Measurements from ENCODE around the gene FABP7. TPM values are rescaled to one million over a fixed set of nuclear protein-coding genes. Genes with fewer than 3 reads are reported as not detected.

FABP7 gene
- total RNA-seq, 1 experiment from 2014 or later = not detected

- Histone ChIP-seq H4K20me1 (ENCODE audit: insufficient read depth) (no peaks in the 10 kb centered on the region), H3K27ac (ENCODE audit: low read depth, low read length) (no peak overlapping the region), H3K9me3 (ENCODE audit: control insufficient read depth in 1 of 2, insufficient read depth in 1 of 2, low read depth in 1 of 2, low read length in 2 of 2) (no peaks in the 10 kb centered on the region), H3K27me3 (ENCODE audit: insufficient read depth, low read length) (no peaks in the 10 kb centered on the region), H3K9ac (ENCODE audit: low read length) (no peak overlapping the region), H3K79me2 (ENCODE audit: insufficient read depth, low read length) (no peaks in the 10 kb centered on the region), H3K4me3 (replicated peaks in 1 of 2; ENCODE audit: low read depth in 1 of 2, low read length in 2 of 2) (peak overlapping the region in 1 of 2 experiments; percentile 72; a peak in 2 of 4 replicates), H3K36me3 (ENCODE audit: control insufficient read depth in 1 of 2, insufficient read depth in 2 of 2, low read length in 2 of 2) (no peaks in the 10 kb centered on the region), H3K4me1 (ENCODE audit: control insufficient read depth in 1 of 2, insufficient read depth in 2 of 2, low read length in 2 of 2) (peaks cover 13 to 21% of the 10 kb centered on the region in 2 experiments), H2AFZ (ENCODE audit: low read depth, low read length, poor library complexity, severe bottlenecking) (peak overlapping the region; percentile 47), H3K4me2 (ENCODE audit: low read length) (peak overlapping the region; percentile 95), H3K9me2 (ENCODE audit: insufficient read depth) (no peaks in the 10 kb centered on the region)
- no TSS peak for BruUV-seq (replicated peaks)
- TF ChIP-seq CTCF (IDR thresholded peaks at IDR 0.05 in 2 of 3, conservative IDR thresholded peaks at IDR 0.05 in 1 of 3; ENCODE audit: borderline replicate concordance in 1 of 3, insufficient read depth in 1 of 3, low read depth in 2 of 3, low read length in 2 of 3) (0 out of 6 replicates have a peak, but pooled peaks of 1 of the 3 experiments have one; percentile 4), EZH2 (IDR thresholded peaks at IDR 0.05) (no peak), SRF (IDR thresholded peaks at IDR 0.05; ENCODE audit: low read depth) (no peak)
- DNase-seq (ENCODE audit: low read depth, low spot score) = no peak
- POLR2A ChIA-PET = interaction anchor here (1.8 kb wide), 1 partner anchor 10 kb away, joined by 18 read pairs; no protein-coding TSS in a partner anchor
- ATAC-seq = no peak
- CTCF ChIA-PET = no interaction called here
- intact Hi-C loops (cut with micrococcal nuclease) = no loop called here
- RAD21 ChIA-PET (ENCODE audit: low non-redundant PET in 1 of 2, low total read pairs in 2 of 2, uncharacterized antibody in 2 of 2, unreplicated experiment in 2 of 2) = no interaction called here
Measured at GRCh38 chr6:122788208-122788607, 8.7 kb downstream of the FABP7 start.

- H3K27me3 ChIP-seq (ENCODE audit: insufficient read depth, low read length) = no peaks in the 10 kb centered on the region
- ChIA-PET CTCF (interaction anchor here (1.2 to 1.7 kb wide), 4 partner anchors 8 to 58 kb away, joined by 3 to 15 read pairs (median 4); no protein-coding TSS in a partner anchor), RAD21 (ENCODE audit: low non-redundant PET in 1 of 2, low total read pairs in 2 of 2, uncharacterized antibody in 2 of 2, unreplicated experiment in 2 of 2) (no interaction called here), POLR2A (interaction anchor here (1.2 to 1.8 kb wide), 3 partner anchors 10 to 24 kb away, joined by 3 to 18 read pairs (median 5); no protein-coding TSS in a partner anchor)
- H3K27ac ChIP-seq (ENCODE audit: low read depth, low read length) = peak overlapping the region; percentile 74
- peak overlapping the region; percentile 95 for H3K4me2 ChIP-seq (ENCODE audit: low read length)
- TF ChIP-seq SP1 (IDR thresholded peaks at IDR 0.05; ENCODE audit: low read depth) (0 out of 2 replicates have a peak, but pooled peaks have one; percentile 9), JUND (IDR thresholded peaks at IDR 0.05) (no peak)
- H3K9ac ChIP-seq (ENCODE audit: low read length) = peak overlapping the region; percentile 64
- intact Hi-C loops (cut with micrococcal nuclease) = no loop called here
- ATAC-seq = no peak
- no peaks in the 10 kb centered on the region for H3K79me2 ChIP-seq (ENCODE audit: insufficient read depth, low read length)
- no peaks in the 10 kb centered on the region for H4K20me1 ChIP-seq (ENCODE audit: insufficient read depth)
- H3K9me2 ChIP-seq (ENCODE audit: insufficient read depth) = no peaks in the 10 kb centered on the region
- no peaks in the 10 kb centered on the region for H3K36me3 ChIP-seq (ENCODE audit: control insufficient read depth in 1 of 2, insufficient read depth in 2 of 2, low read length in 2 of 2)
- H3K4me3 ChIP-seq (replicated peaks in 1 of 2; ENCODE audit: low read depth in 1 of 2, low read length in 2 of 2) = peak overlapping the region; percentile 68 to 72
- H3K9me3 ChIP-seq (ENCODE audit: control insufficient read depth in 1 of 2, insufficient read depth in 1 of 2, low read depth in 1 of 2, low read length in 2 of 2) = no peaks in the 10 kb centered on the region
- BruUV-seq (replicated peaks) = TSS peak; percentile 77
- H2AFZ ChIP-seq (ENCODE audit: low read depth, low read length, poor library complexity, severe bottlenecking) = peak overlapping the region; percentile 47
- peaks cover 13 to 21% of the 10 kb centered on the region in 2 experiments for H3K4me1 ChIP-seq (ENCODE audit: control insufficient read depth in 1 of 2, insufficient read depth in 2 of 2, low read length in 2 of 2)
- DNase-seq (ENCODE audit: low read depth, low spot score) = no peak
Measured at GRCh38 chr6:122788663-122789181, 9.2 kb downstream of the FABP7 start.
